Gastrocnemius medialis (tissue), 4 donors: Measurements from ENCODE around the gene PAX5. TPM values are rescaled to one million over a fixed set of nuclear protein-coding genes. Genes with fewer than 3 reads are reported as not detected.

Experiments
- ATAC-seq, 2 donors: fragments of 150-250 bp; one replicate each; pipeline ENCODE4 v1.9.1; 2016
- DNase-seq, 2 donors: peaks; one replicate each; pipeline ENCODE4 v3.0.0-alpha.2; 2019
- H3K27ac ChIP-seq, 4 donors: fragments of 200-600 bp; sonication (generic); 1 replicate in 1 of 4; 2 replicates in 3 of 4; pipeline ENCODE4 v1.5.1; 2016 to 2018; ENCODE audit warnings: mild to moderate bottlenecking in 2 of 4, moderate library complexity in 1 of 4
- H3K27me3 ChIP-seq, 3 donors: fragments of 200-600 bp; sonication (generic) in 2 of 3; 1 replicate in 1 of 3; 2 replicates in 2 of 3; pipeline versions ENCODE4 v1.5.1 to v1.6.0; 2016 to 2019; ENCODE audit warnings: mild to moderate bottlenecking in 1 of 3, moderate library complexity in 1 of 3
- H3K36me3 ChIP-seq, 2 donors: fragments of 200-600 bp; sonication (generic) in 1 of 2; one replicate each; pipeline ENCODE4 v1.5.1; 2017 to 2018
- H3K4me1 ChIP-seq, 2 donors: fragments of 200-600 bp; sonication (generic) in 1 of 2; one replicate each; pipeline ENCODE4 v1.5.1; 2016 to 2017; ENCODE audit warnings: mild to moderate bottlenecking in 2 of 2
- H3K4me3 ChIP-seq, 4 donors: fragments of 200-600 bp; sonication (generic) in 3 of 4; 1 replicate in 1 of 4; 2 replicates in 3 of 4; pipeline ENCODE4 v1.5.1; 2016 to 2019; ENCODE audit warnings: mild to moderate bottlenecking in 2 of 4
- H3K9me3 ChIP-seq, 3 donors: fragments of 200-600 bp; sonication (generic) in 2 of 3; 1 replicate in 1 of 3; 2 replicates in 2 of 3; pipeline ENCODE4 v1.5.1; 2016 to 2019
- CTCF ChIP-seq, 5 experiments: fragments of 450-650 bp in 3 of 5; fragments of 200-600 bp in 2 of 5; sonication (generic) in 2 of 5; IDR thresholded peaks in 4 of 5; conservative IDR thresholded peaks in 1 of 5; 1 replicate in 4 of 5; 2 replicates in 1 of 5; pipeline ENCODE4 v1.5.1; 2016 to 2019; ENCODE audit warnings: antibody characterized with exemption in 5 of 5, mild to moderate bottlenecking in 3 of 5, moderate library complexity in 3 of 5
- POLR2A ChIP-seq, 2 donors: fragments of 450-650 bp; IDR thresholded peaks; one replicate each; pipeline ENCODE4 v1.6.1; 2017; ENCODE audit warnings: antibody characterized with exemption in 2 of 2, mild to moderate bottlenecking in 2 of 2, moderate library complexity in 2 of 2
- in situ Hi-C, 4 donors: fragments of 200-750 bp; cut with MboI; loops; one replicate each; pipeline versions ENCODE4 v1.15.0 to v1.8.0; 2017; ENCODE audit warnings: low sequenced_read_pairs in 4 of 4
- intact Hi-C: fragments of 100-400 bp; cut with DNase I; formaldehyde crosslinking; loops from one replicate; pipeline ENCODE4 v1.15.1; 2023; ENCODE audit warnings: low total_unique reads
- total RNA-seq, 4 donors: library from RNA; depleted of rRNA; stranded (reverse); fragments of >200 nt; gene quantifications; one replicate each; pipeline versions ENCODE4 v1.1.0 to v1.2.3, GENCODE V29; 2016

Gene PAX5
- total RNA-seq, 4 donors from 2014 or later: 0.19 TPM; not detected in 3

DNA sequence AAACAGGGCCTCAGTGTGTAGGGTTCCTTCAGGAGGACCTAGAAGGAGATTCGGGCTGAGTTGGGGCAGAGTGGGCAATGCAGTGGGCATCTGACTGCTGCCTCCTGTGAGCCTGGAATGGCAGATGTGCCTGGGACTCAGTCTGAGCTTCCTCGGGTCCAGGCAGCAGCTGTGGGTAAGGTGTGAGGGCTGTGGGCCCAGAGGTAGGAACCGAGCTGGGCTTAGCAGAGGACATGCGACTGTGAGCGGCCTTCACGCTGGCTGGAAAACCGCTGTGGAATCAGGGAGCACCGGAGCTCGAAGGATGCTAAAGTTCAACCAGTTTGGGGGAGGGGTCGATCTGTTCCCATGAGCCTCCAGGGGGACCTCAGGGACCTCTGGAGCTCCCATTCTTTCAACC lies 137.0 kb downstream of the PAX5 start:
- no peak for TF ChIP-seq CTCF (IDR thresholded peaks at IDR 0.05 in 4 of 5, conservative IDR thresholded peaks at IDR 0.05 in 1 of 5)
- ATAC-seq: no peak
- no peak overlapping the region for H3K4me3 ChIP-seq
- H3K9me3 ChIP-seq: no peaks in the 10 kb centered on the region
- H3K4me1 ChIP-seq: peaks cover 0 to 14% of the 10 kb centered on the region in 2 donors
- no peak overlapping the region for H3K27ac ChIP-seq
- in situ Hi-C loops: loop anchor here in 2 of 4 donors (10.0 to 25.0 kb wide), 3 partner anchors 48 to 465 kb away; no protein-coding TSS in a partner anchor
- DNase-seq: no peak
- no peaks in the 10 kb centered on the region for H3K36me3 ChIP-seq
- intact Hi-C loops: no loop called here
- no peaks in the 10 kb centered on the region for H3K27me3 ChIP-seq

DNA sequence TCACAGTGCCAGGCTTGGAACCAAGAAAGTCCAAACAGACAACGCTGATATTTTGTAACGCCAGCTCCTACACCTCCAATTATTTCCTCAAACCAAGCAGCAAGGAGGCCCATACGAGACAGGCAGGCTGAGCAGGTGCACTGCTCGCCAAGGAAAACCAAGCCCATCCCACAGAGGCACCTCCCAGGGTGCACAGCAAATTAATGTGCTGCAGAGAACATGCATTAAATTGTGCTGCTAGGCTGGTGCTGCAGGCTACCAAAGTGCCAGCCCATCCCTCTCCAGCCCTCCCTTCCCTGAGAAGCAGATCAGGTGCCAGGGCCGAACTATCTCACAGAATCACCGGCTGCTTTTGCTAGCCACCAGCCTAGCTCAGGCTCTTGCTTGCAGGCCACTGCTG lies 137.8 kb downstream of the PAX5 start:
- no peak for DNase-seq
- in situ Hi-C loops: loop anchor here in 2 of 4 donors (10.0 to 25.0 kb wide), 3 partner anchors 49 to 466 kb away; no protein-coding TSS in a partner anchor
- intact Hi-C loops: no loop called here

GRCh38 chr9:36895744-36896260 lies 138.3 kb downstream of the PAX5 start:
- no peak overlapping the region for H3K4me3 ChIP-seq
- intact Hi-C loops (no loop called here), in situ Hi-C loops (loop anchor here in 2 of 4 donors (10.0 to 25.0 kb wide), 3 partner anchors 49 to 466 kb away; no protein-coding TSS in a partner anchor)
- no peaks in the 10 kb centered on the region for H3K36me3 ChIP-seq
- H3K27ac ChIP-seq: no peak overlapping the region
- H3K9me3 ChIP-seq: no peaks in the 10 kb centered on the region
- TF ChIP-seq POLR2A (IDR thresholded peaks at IDR 0.05) (no peak), CTCF (IDR thresholded peaks at IDR 0.05 in 4 of 5, conservative IDR thresholded peaks at IDR 0.05 in 1 of 5) (no peak)
- peaks cover 0 to 14% of the 10 kb centered on the region in 2 donors for H3K4me1 ChIP-seq
- no peak for ATAC-seq
- no peaks in the 10 kb centered on the region for H3K27me3 ChIP-seq
- no peak for DNase-seq

More for the DNA sequence above, 137.8 kb downstream of the PAX5 start:
- Histone ChIP-seq H3K27ac (no peak overlapping the region), H3K4me3 (no peak overlapping the region), H3K36me3 (no peaks in the 10 kb centered on the region), H3K27me3 (no peaks in the 10 kb centered on the region), H3K4me1 (peaks cover 0 to 14% of the 10 kb centered on the region in 2 donors), H3K9me3 (no peaks in the 10 kb centered on the region)
- ATAC-seq: no peak
- no peak for TF ChIP-seq CTCF (IDR thresholded peaks at IDR 0.05 in 4 of 5, conservative IDR thresholded peaks at IDR 0.05 in 1 of 5)
- no peak for TF ChIP-seq POLR2A (IDR thresholded peaks at IDR 0.05)

DNA sequence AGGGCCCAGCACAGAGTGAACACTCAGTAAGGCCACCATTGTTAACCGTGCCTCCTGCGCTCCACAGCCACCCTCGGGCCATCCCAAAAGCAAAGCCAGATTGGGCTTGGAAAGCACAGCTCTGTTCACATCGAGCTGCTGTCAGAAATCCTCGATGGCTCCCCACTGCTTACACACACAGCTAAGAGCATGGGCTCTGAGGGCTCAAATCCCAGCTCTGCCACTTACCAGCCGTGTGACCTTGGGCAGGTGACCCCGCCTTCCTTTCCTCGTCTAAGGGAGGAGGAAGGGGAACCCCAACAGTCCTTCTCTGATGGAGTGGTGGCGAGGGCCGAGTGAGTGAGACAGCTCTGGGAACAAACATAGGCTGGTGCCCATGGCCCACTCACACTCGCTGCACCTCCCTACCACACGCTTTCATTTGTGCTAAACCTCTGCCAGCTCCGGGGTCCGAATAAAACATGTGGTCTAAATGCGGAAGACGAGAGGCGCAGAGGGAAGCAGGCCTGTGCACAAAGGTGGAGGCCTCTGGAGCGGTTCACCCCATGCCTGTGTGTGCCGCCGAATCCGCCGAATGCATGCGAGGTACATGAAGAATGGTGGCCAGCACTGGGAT lies 139.3 kb downstream of the PAX5 start:
- Histone ChIP-seq H3K4me3 (no peak overlapping the region), H3K9me3 (no peaks in the 10 kb centered on the region), H3K27ac (no peak overlapping the region), H3K27me3 (no peaks in the 10 kb centered on the region), H3K4me1 (peaks cover 0 to 14% of the 10 kb centered on the region in 2 donors), H3K36me3 (no peaks in the 10 kb centered on the region)
- intact Hi-C loops: no loop called here
- in situ Hi-C loops: loop anchor here in 2 of 4 donors (10.0 to 25.0 kb wide), 3 partner anchors 50 to 467 kb away; no protein-coding TSS in a partner anchor
- DNase-seq: no peak
- no peak for ATAC-seq
- no peak for TF ChIP-seq CTCF (IDR thresholded peaks at IDR 0.05 in 4 of 5, conservative IDR thresholded peaks at IDR 0.05 in 1 of 5)
- TF ChIP-seq POLR2A (IDR thresholded peaks at IDR 0.05): no peak
